Measurements from ENCODE around the gene NAPB. TPM values are rescaled to one million over a fixed set of nuclear protein-coding genes. Genes with fewer than 3 reads are reported as not detected.

NAPB gene
- total RNA-seq, 1 experiment from 2014 or later: 14.2 TPM

DNA sequence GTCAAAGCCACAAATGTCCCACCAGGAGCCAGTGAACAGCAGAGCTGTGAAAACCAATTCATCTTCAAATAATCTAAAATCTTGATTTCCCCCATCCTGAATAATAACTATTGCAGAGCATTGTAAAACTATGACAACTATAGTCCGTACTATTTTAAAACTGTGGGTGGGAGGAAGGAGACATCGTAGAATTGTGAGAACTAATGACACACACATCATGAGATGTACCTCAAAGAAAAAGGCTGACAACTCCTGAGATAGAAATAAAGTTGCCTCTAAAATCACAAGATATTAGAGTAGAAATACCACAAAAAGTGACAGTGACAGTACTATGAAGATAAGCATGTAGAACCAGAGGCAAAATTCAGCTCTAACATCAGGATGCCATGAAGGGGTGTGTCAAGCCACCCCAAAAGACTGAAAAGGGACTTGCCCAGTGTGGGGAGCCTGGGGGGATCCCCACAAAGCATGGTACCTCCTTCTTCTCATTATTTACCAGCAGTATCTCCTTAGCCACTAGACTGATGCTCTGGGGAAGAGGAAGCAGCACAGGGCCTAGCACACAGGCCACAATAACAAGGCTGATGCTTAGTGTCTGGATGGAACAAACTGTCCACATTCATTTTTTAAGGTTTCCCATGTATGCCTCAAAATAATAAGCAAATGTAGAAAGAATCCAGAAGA lies 13.4 kb downstream of the NAPB start:
- no peak for DNase-seq (ENCODE audit: low read depth)

DNA sequence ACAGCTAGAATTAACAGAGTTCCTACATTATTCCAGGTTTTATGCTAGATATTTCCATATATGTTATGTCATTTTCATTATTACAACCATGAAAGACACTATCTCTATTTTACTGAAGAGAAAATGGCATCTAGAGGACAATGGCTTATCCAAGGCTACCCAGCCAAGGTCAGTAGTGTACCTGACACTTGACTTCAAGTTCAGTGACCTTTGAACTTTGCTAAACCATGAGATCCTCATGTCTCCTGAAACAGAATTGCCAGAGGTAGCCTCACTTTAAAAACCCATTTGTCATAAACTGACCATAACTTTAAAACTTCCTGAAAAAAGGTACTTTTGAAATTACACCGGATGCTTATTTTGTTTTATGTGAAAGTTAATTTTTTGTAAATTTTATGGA lies 14.4 kb downstream of the NAPB start:
- DNase-seq (ENCODE audit: low read depth): no peak

DNA sequence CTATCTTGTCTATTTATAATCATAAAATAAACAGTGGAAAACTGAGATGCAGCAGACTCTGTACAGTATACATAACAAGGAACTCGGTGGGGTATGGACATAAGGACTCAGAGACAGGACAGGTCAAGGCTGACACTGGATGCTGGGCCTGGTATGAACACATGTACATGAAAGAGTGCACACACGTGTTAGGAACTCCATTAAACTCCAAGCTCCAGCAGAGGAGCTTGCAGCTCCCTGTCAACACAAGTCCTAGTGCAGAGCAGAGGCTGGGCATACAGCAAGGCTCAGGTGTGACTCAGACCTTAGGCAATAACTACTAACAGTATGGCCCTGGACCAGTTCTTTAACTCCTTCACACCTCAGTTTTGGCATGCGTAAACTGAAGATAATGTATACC lies 17.1 kb downstream of the NAPB start:
- DNase-seq (ENCODE audit: low read depth): peak; percentile 34

DNA sequence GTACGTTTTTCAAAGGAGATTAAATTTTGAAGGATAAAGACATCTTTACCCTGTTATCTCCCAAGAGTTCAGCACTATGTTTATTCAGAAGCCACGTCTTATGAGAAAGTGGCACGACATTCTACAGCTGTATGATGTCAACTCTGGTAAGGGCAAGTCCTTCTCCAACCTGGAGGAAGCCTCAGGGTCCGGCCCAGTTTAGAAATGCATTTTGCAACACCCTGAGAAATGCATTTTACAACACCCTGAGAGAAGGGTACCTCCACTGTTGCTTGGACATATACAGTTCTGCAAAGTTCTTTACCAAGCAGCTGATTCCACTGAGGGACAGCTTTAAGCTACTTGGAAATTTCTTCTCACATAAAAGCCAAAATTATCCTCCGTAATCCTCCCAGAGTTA lies 17.5 kb downstream of the NAPB start:
- DNase-seq (ENCODE audit: low read depth): no peak

DNA sequence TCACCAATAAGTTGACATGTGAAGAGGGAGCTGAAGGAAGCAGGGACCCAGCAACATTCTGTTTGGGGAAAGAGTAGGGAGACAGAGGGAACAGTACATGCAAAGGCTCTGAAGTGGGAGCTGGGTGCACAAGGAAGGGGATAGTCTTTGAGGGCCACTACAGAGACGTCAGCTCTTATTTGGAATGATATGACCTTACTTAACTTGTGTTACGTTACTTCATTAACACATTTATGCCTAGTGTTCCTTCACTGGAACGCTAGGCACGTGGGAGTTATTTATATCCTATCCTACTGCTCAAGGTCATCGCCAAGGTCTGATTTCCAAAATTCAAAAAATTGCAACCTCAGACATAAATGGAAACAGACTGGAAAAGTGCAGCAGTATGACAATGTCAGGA lies 20.2 kb downstream of the NAPB start:
- no peak for DNase-seq (ENCODE audit: low read depth)

DNA sequence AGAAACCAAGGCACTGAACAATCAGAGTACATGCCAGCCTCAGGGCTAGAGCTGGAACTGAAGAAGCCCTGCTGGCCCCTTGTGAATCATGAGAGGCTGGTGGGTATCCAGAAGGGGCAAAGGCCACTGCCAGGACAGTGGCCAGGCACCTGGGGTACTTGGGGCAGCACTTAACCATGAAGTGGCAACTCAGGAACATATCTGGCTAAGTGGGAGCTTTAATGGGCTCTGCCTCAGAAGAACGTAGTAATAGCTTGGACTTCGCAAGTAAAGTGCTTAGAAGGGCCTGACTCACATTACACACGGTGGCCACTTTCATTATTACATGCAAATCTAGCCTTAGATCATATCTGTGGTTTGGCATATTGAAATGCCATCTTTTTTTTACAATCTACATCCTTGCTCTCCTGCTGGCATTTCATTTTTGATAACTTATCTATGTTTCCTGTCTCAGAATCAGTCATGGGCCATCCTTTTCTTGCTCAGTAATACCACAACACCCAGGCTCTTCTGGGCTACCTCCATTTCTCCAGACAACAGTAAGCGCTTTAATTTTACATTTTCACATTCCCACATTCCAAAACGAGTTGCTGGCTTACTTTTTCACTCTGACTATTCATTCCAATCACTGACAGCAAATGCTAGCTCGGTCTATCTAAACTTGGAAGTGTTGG lies 21.6 kb downstream of the NAPB start:
- peak; percentile 19 for DNase-seq (ENCODE audit: low read depth)

DNA sequence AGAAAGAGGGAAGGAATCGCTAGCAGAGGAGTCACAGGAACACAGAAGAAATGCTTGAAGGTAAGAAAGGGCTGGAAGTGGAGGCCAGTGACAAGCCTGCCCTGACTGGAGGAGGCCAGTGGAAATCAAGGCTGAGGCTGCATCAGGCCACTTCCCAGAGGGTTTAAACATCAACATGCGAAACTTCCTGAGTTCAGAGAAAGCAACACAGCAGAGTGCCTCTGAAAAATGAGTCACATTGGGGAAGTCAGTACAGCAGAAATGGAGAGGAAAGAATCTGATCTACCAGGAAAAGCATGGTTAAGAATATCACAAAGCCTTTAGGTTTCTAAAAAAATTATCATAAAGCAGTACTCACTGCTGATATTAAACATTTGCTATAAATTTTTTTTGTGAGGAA lies 23.3 kb downstream of the NAPB start:
- peak; percentile 39 for DNase-seq (ENCODE audit: low read depth)

DNA sequence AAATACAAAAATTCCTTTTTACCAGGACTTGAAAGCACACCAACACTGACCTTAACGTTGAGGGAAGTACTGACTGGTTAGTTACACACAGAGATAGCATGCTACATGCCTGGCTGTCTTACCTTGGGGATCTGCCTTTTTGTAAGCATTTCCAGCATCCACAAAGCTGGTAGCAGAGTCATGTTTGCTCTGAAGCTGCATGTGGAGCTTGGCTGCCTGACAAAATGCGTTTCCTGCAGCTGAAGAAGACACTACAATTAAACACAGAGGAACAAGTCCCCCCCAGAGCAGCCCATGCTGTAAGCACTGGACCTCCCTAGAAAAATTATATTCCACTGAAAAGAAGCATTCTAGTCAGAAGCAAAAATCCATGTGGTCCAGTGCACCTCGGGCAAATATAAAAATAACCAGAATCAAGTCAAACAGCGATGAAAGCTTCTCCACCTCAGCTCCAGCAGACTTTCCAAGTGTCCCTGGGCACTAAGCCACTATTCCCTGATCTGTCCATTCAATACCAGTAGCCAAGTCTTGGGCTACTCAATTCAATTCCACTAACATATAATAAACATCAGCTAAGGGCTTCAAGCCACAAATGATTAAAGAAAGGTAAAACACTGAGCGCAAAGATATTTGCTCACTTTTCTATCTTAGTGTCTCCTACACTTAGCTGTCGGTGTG lies 24.2 kb downstream of the NAPB start:
- DNase-seq (ENCODE audit: low read depth): no peak

DNA sequence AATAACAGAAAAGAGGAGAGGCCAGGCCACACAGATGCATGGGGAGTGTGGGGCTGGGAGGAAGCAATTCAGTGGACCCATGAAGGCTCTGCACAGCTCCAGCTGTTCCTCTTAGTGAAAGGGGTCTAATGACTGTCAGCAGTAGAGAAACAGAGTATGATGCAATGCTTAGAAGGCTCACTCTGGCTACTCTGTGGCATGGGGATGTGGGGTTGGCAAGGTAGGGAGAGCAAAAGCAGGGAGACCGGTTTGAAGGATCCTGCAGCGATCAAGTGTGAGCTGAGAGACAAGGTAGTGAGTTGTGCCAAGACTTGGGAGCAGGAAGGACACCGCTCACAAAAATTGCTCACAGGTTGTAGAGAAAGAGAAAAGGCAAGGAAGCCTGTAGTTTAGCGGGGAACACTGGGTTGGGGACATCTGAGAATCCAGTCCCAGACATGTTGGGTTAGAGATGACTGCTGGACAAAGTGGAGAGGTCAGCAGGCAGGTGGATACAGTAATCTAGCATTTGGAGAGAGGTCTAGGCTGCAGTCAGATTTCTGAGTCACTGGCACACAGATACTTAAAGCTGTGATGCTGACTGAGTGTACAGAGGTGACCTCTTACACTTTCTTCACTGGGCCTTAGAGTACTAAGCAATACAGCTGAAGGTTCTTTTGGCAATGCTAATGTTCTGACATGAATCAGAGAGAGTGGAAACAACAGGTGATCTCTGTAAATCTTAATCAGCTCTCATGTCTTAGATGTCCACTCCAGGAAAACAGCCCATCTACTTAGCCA lies 27.1 kb downstream of the NAPB start:
- DNase-seq (ENCODE audit: low read depth): peak; percentile 47

DNA sequence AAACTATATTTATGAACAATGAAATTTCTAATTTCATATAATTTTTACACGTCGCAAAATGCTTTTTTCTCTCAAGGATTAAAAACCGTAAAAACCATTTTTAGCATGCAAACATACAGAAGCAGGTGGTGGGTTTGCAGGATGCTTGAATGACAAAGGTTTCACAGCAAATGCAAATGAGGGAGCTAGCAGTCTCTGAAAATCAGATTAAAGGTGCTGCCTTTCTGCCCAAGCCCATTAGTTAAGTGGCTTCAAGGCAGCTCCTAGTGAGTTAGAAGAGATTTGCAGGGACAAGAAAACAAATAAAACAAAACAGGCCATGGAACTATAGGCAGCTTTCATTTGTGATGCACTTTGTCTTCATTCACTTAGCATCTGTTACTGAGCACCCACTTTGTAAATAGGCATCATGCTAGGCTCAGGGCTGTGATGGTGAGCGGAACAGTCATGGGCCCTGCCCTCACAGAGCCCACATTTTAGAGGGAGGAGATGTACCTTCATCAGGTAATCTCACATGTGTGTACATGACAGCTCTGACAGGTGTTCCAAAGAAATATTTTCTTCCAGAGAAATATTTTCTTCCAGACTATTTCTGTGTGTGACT lies 29.5 kb downstream of the NAPB start:
- DNase-seq (ENCODE audit: low read depth): no peak

DNA sequence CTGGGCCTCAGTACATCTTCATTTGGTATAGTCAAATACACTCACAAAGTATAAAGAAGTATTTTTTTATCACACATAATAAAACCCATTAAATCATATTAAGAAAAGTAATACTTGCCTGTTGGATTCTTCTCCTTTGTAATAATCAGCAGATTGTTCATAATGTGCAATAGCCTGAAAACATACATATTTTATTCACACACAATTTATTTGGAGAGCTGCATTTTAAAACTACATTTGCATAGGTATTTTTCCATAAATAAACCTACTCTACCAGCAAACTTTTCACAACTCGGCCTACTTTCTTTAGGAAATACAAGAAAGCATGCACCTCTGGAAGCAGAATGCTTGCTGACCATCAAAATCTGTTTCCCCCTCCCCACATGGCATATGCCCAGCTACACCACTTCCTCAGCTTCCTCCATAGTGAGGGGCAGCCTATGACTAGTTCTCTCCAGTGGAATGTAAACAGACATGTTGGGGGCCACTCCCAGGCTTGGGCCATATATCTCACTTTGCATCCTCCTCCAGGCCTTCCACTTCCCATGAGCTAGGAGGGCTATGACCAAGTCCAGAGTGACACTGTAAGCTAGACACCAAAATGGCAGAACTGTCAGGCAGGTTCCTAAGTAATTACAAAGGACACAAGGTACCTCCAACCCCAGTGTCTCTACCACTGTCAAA lies 31.1 kb downstream of the NAPB start:
- DNase-seq (ENCODE audit: low read depth): no peak

DNA sequence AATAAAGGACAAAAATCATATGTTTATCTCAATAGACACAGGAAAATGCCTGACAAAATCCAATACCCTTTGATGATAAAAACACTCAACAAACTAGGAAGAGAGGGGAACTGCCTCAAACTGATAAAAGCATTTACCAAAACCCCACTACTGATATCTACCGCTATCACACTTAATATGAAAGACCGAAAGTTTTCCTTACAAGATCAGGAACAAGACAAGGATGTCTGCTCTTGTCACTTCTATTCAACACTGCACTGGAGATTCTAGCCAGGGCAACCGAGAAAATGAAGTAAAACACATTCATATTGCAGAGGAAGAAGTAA lies 34.2 kb downstream of the NAPB start:
- DNase-seq (ENCODE audit: low read depth): no peak

DNA sequence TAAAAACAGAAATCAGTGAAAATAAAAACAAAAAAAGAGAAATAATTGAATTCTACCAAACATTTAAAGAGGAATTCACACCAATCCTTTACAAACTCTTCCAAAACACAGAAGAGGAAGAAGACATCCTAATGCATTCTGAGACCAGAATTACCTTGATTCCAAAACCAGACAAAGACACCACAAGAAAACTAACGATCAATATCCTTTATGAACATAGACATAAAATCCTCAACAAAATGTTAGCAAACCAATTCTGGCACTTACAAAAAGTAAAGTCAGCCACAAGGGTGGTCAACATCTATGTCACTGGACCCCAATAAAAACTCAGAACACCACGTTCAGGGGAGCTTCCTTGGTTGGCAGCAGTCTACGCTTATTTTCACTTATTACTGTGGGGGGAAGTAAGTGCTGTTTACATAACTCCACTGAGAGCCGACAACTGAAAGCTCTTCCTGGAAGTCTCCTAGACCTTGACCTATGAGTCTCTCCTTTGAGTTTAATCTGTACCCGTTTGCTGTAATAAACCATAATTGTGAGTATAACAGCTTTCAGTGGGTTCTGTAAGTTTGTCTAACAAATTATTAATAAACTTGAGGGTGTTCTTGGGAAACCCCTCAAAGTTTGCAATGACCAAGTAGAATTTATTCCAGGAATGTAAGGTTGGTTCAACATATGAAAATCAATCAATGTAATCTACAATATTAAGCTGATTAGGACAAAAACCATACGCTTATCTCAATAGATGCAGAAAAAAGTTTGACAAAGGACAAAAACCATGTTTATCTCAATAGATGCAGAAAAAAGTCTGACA lies 34.8 kb downstream of the NAPB start:
- no peak for DNase-seq (ENCODE audit: low read depth)

DNA sequence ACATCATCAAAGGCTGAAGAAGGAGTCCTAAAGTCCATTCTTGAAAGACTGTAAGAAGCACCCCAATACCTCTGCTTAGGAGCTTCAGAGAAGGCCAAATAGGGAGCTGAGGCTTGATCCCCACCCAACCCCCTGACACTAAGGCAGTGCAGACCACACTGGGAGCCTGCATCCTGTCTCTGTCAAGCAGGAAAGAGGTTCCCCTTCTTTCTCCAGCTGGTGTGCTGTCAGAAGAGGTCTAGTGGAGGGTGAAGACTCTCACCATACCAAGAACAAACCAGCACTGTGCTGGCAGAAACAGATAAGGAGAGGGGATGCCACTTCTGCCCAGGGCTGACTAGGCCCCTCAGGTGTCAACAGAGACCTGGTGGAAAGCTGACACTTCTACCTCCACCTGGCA lies 39.4 kb downstream of the NAPB start:
- DNase-seq (ENCODE audit: low read depth): no peak

DNA sequence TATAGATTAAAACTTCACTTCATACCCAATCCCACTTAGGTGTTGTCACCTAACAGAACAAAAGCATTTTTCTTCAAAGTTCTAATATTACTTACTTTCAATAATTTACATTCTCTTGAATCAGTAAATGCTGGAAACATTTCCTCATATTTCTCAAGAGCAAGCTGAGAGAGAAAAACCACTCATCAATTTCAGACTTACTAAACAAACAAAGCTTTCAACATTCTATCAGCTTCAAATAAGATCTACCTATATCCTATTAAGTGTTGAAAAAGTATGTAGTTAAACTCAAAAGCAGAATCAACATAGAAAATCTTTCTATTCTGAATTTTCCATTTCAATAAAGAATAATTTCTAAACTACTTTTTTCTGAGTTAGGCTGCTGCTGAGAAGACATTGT lies 41.5 kb downstream of the NAPB start:
- no peak for DNase-seq (ENCODE audit: low read depth)

DNA sequence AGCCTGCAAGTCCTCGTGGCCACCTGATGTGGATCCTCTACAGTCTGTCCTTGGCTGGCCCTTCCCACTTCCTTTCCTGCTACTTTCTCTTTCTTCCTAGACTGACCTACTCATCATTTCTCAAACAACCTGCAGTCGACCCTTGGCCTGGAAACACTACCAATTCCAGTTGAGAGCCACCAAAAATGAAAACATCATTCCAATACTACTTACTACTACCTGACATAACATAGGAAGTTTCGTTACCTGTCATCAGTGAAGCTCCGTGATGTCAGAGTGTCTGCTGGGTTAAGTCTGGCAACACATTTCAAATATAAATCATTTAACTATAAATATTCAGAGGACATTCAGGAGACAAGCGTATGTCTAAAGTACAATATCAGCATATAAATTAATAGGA lies 45.5 kb downstream of the NAPB start:
- no peak for DNase-seq (ENCODE audit: low read depth)

DNA sequence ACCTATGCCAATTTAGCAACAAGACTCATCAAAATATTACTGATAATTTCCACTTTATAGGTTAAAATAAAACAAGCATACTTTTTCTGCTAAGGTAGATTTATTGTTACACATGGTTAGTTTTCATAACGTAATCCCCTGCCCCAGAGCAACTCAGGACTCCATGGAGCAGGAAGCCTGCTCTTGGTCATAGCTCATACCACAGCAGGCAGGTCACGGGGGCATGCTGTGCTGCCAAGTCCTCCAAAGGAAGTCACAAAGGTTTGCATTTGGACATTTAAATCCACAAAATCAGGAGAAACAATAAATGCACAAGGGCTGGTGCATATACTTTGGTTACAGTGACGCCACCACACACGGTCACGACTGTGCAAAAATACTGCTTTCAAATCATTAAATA lies 46.8 kb downstream of the NAPB start:
- no peak for DNase-seq (ENCODE audit: low read depth)

DNA sequence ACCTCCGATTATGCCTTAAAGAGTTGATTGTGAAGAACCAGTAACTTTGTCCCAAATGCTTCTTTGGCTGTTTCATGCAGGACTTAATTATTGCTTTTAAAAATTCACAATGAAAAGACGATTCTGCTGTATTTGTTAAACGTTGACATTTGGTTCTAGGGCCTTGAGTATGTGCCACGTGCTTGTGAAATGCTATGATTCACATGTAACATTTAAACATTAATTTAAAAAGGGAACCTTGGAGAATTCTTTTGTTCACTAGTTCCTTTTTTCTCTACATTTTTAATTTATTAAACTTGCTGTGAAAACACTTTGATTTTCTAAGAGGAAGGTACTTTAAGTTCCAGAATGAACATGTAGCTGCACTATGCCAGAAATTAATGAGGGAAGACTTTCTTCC lies 49.8 kb downstream of the NAPB start:
- DNase-seq (ENCODE audit: low read depth): no peak

DNA sequence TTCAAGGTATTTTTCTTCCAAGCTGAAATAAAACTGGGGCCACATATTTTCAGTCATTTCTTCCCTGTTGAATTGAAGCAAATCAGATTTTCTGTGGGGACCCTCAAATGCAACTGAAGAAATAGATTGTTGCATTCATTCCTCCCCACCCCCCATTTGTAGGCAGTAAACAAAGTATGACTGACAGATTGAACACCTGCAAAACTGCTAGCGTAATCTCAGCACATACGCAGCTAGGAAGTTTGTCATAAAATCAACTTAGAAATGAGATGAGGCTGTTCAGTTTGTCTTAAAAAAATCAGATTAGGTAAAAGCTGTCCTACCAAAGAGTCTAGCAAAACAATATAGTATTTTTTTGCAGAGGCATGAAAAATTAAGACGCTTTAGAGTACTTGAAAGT lies 50.4 kb downstream of the NAPB start:
- DNase-seq (ENCODE audit: low read depth): no peak

DNA sequence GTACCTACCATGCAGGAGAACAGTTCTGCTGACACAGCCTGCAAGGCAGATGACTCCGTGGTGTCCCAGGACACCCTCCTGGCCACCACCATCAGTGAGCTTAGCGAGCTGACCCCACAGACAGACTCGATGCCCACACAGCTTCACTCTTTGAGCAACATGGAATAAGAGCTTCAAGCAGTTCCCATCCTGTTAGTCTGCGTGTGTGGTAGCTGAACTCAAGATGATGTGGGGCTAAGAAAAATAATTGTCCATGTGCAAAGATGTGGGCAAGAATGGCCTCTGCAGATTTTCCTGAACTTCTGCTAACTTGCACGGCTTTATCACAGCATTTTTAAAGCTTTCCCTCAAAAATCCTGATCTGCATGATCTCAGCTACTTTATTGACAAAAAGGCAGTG lies 51.0 kb downstream of the NAPB start:
- no peak for DNase-seq (ENCODE audit: low read depth)

All from LHCN-M2 (cell line).